GM19395 (cell line): Measurements from ENCODE around the gene CXCL6.

Source experiments
- ATAC-seq: cut with Tn5 transposase; IDR thresholded peaks from one replicate; pipeline ENCODE4 v1.9.1; 2021; ENCODE audit warnings: mild to moderate bottlenecking, moderate library complexity; ENCODE audit not compliant: unreplicated experiment

Gene CXCL6

GRCh38 chr4:73836373-73837279 is at the start of gene CXCL6:
Gene CXCL6 (plus strand): TSS chr4:73836678. CDS start chr4:73836751, 73 bp downstream.
- no peak for ATAC-seq

GRCh38 chr4:73788411-73788810 is 48.1 kb upstream of the CXCL6 start:
- ATAC-seq: no peak

- ATAC-seq: no peak
Observed at GRCh38 chr4:73798842-73799241, 37.6 kb upstream of the CXCL6 start.

- no peak for ATAC-seq
Observed at GRCh38 chr4:73800206-73800605, 36.3 kb upstream of the CXCL6 start.

GRCh38 chr4:73801692-73802091 is 34.8 kb upstream of the CXCL6 start:
- no peak for ATAC-seq

- no peak for ATAC-seq
Observed at GRCh38 chr4:73803213-73803612, 33.3 kb upstream of the CXCL6 start.

- no peak for ATAC-seq
Observed at GRCh38 chr4:73810191-73810590, 26.3 kb upstream of the CXCL6 start.

GRCh38 chr4:73811841-73812240 is 24.6 kb upstream of the CXCL6 start:
- no peak for ATAC-seq

- ATAC-seq: no peak
Observed at GRCh38 chr4:73814679-73815078, 21.8 kb upstream of the CXCL6 start.

GRCh38 chr4:73815145-73815544 is 21.3 kb upstream of the CXCL6 start:
- ATAC-seq: no peak

GRCh38 chr4:73816814-73817213 is 19.7 kb upstream of the CXCL6 start:
- no peak for ATAC-seq

- no peak for ATAC-seq
Observed at GRCh38 chr4:73817341-73817740, 19.1 kb upstream of the CXCL6 start.

GRCh38 chr4:73821325-73821724 is 15.2 kb upstream of the CXCL6 start:
- ATAC-seq: no peak

GRCh38 chr4:73822389-73822788 is 14.1 kb upstream of the CXCL6 start:
- ATAC-seq: no peak

GRCh38 chr4:73822812-73823504 is 13.5 kb upstream of the CXCL6 start:
- no peak for ATAC-seq

GRCh38 chr4:73823760-73824159 is 12.7 kb upstream of the CXCL6 start:
- no peak for ATAC-seq

- no peak for ATAC-seq
Observed at GRCh38 chr4:73828956-73829355, 7.5 kb upstream of the CXCL6 start.

- ATAC-seq: no peak
Observed at GRCh38 chr4:73831569-73831968, 4.9 kb upstream of the CXCL6 start.

GRCh38 chr4:73832651-73833237 is 3.7 kb upstream of the CXCL6 start:
- no peak for ATAC-seq

GRCh38 chr4:73839071-73839470 is 2.6 kb downstream of the CXCL6 start:
- ATAC-seq: no peak

GRCh38 chr4:73839715-73840114 is 3.2 kb downstream of the CXCL6 start:
- no peak for ATAC-seq
